GM18951 (cell line): ENCODE data around the gene PCDHA9.
"Not testable (repeated sequence)": the region's sequence is repeated elsewhere in the genome, so short reads cannot be mapped to it uniquely, and the experiment has no call there.

Experiments used
- POLR2A ChIP-seq: IDR thresholded peaks from 4 replicates; pipeline ENCODE4 v1.6.1; 2011; ENCODE audit warnings: mild to moderate bottlenecking; ENCODE audit not compliant: insufficient read length, insufficient read depth; ENCODE audit errors: extremely low read depth
- in situ Hi-C: fragments of 300-500 bp; cut with MboI; formaldehyde crosslinking; loops from one replicate; pipeline ENCODE4 v1.12.0; 2022; ENCODE audit warnings: low sequenced_read_pairs, mixed read lengths, inconsistent platforms; ENCODE audit not compliant: unreplicated experiment

The PCDHA9 gene

DNA sequence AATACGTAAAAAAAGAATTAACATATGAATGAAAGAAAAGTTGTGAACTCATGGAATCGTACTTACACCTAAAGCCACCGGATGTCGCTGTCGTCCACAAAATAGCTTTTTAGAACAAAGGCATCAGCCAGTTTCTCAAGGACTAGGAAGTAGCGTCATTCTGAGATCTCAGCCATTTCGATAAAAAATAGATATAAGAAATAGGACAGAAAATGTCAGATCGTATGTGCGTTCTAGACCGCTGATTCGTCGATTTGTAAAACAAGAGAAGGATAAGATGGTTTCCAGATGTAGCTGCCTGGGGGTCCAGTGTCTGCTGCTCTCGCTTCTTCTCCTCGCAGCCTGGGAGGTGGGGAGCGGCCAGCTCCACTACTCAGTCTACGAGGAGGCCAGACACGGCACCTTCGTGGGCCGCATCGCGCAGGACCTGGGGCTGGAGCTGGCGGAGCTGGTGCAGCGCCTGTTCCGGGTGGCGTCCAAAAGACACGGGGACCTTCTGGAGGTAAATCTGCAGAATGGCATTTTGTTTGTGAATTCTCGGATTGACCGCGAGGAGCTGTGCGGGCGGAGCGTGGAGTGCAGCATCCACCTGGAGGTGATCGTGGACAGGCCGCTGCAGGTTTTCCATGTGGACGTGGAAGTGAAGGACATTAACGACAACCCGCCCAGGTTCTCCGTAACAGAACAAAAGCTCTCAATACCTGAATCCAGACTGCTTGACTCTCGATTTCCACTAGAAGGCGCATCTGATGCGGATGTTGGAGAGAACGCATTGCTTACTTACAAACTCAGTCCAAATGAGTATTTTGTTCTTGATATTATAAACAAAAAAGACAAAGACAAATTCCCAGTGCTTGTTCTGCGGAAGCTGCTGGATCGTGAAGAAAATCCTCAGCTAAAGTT lies 7.8 kb downstream of the PCDHA9 start, which contains the start of gene PCDHA10:
Gene PCDHA10 (plus strand): TSS at position 126 of the 903 bp plus-strand sequence. CDS start 152 bp downstream, at position 278.
- no peak for TF ChIP-seq POLR2A

DNA sequence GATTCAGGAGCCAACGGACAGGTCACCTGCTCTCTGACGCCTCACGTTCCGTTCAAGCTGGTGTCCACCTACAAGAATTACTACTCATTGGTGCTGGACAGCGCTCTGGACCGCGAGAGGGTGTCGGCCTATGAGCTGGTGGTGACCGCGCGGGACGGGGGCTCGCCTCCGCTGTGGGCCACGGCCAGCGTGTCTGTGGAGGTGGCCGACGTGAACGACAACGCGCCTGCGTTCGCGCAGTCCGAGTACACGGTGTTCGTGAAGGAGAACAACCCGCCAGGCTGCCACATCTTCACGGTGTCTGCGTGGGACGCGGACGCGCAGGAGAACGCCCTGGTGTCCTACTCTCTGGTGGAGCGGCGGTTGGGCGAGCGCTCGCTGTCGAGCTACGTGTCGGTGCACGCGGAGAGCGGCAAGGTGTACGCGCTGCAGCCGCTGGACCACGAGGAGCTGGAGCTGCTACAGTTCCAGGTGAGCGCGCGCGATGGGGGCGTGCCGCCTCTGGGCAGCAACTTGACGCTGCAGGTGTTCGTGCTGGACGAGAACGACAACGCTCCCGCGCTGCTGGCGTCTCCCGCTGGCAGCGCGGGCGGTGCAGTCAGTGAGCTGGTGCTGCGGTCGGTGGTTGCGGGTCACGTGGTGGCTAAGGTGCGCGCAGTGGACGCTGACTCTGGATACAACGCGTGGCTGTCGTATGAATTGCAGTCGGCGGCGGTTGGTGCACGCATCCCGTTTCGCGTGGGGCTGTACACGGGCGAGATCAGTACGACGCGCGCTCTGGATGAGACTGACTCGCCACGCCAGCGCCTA lies 9.2 kb downstream of the PCDHA9 start:
- in situ Hi-C loops = no loop called here
- no peak for TF ChIP-seq POLR2A

More for the DNA sequence above, 7.8 kb downstream of the PCDHA9 start, which contains the start of gene PCDHA10:
- in situ Hi-C loops = no loop called here

DNA sequence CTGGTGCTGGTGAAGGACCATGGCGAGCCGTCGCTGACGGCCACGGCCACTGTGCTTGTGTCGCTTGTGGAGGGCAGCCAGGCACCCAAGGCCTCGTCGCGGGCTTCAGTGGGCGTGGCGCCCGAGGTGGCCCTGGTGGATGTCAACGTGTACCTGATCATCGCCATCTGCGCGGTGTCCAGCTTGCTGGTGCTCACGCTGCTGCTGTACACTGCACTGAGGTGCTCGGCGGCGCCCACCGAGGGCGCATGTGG lies 9.7 kb downstream of the PCDHA9 start:
- in situ Hi-C loops = no loop called here
- TF ChIP-seq POLR2A = no peak

DNA sequence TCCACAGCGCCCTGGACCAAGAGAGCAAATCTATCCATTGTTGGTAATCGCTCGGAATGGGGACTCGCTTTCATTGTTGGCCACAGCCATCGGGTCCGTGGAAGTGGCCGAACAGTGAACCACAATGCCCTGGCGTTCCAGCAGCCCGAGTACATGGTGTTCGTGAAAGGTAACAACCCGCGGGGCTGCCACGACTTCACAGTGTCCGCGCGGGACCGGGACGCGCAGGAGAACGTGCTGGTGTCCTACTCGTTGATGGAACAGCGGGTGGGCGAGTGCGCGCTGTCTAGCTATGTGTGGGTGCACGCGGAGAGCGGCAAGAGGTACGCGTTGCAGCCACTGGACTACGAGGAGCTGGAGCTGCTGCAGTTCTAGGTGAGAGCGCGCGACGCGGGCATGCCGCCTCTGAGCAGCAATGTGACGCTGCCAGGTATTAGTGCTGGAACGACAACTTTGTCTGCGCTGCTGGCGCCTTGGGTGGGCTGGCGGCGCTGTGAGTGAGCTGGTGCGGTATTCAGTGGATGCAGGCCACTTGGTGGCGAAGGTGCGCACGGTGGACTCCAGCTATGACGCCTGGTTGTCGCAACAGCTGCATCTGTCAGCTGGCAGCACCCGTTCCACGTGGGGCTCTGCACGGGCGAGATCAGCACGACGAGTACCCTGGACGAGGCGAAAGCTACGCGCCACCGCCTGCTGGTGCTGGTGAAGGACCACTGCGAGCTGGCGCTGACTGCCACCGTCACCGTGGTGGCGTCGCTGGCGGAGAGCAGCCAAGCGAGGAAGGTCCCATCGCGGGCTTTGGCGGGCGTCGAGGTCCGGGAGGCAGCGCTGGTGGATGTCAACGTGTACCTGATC lies 14.5 kb downstream of the PCDHA9 start:
- in situ Hi-C loops = no loop called here
- TF ChIP-seq POLR2A = no peak

DNA sequence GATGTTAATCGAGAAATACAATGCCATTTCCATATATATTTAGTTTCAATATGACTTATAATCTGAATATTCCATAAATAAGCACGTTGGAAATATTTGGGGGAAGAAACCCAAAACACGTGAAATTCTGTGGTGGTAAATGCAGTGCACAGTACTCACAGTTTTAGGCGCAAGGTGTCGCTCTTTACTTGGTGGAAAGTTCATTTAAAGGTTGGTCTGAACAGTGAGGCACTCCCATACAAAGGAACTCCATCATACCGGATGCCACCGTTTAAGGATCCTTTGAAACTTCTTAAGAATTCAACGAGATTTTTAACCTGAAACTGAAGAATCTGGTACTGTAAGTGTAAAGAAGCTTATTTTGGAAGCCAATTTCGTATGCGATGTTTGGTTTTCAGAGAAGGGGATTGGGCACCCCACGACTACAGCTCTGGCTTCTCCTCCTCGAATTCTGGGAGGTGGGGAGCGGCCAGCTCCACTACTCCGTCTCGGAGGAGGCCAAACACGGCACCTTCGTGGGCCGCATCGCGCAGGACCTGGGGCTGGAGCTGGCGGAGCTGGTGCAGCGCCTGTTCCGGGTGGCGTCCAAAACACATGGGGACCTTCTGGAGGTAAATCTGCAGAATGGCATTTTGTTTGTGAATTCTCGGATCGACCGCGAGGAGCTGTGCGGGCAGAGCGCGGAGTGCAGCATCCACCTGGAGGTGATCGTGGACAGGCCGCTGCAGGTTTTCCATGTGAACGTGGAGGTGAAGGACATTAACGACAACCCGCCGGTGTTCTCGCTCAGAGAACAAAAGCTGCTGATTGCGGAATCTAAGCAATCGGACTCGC lies 20.8 kb downstream of the PCDHA9 start, which contains the start of gene PCDHA11:
Gene PCDHA11 (plus strand): TSS at position 237 of the 834 bp plus-strand sequence. CDS start 147 bp downstream, at position 384.
- in situ Hi-C loops = no loop called here
- no peak for TF ChIP-seq POLR2A

DNA sequence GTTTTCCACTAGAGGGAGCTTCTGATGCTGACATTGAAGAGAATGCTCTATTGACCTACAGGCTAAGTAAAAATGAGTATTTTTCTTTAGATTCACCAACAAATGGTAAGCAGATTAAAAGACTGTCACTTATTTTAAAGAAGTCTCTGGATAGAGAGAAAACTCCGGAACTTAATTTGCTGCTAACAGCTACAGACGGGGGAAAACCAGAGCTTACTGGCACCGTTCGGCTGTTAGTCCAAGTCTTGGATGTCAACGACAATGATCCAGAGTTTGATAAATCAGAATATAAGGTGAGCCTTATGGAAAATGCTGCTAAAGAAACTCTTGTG lies 21.3 kb downstream of the PCDHA9 start:
- no peak for TF ChIP-seq POLR2A
- in situ Hi-C loops = no loop called here

DNA sequence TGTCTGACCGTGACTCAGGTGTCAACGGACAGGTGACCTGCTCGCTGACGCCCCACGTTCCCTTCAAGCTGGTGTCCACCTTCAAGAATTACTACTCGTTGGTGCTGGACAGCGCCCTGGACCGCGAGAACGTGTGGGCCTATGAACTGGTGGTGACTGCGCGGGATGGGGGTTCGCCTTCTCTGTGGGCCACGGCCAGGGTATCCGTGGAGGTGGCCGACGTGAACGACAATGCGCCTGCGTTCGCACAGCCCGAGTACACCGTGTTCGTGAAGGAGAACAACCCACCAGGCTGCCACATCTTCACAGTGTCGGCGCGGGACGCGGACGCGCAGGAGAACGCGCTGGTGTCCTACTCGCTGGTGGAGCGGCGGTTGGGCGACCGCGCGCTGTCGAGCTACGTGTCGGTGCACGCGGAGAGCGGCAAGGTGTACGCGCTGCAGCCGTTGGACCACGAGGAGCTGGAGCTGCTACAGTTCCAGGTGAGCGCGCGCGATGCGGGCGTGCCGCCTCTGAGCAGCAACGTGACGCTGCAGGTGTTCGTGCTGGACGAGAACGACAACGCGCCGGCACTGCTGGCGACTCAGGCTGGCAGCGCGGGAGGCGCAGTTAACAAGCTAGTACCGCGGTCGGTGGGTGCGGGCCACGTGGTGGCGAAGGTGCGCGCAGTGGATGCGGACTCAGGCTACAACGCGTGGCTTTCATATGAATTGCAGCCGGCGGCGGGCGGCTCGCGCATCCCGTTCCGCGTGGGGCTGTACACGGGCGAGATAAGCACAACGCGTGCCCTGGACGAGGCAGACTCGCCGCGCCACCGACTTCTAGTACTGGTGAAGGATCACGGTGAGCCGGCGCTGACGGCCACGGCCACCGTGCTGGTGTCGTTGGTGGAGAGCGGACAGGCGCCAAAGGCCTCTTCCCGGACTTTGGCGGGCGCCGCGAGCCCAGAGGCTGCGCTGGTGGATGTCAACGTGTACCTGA lies 22.3 kb downstream of the PCDHA9 start:
- in situ Hi-C loops = no loop called here
- TF ChIP-seq POLR2A = no peak

DNA sequence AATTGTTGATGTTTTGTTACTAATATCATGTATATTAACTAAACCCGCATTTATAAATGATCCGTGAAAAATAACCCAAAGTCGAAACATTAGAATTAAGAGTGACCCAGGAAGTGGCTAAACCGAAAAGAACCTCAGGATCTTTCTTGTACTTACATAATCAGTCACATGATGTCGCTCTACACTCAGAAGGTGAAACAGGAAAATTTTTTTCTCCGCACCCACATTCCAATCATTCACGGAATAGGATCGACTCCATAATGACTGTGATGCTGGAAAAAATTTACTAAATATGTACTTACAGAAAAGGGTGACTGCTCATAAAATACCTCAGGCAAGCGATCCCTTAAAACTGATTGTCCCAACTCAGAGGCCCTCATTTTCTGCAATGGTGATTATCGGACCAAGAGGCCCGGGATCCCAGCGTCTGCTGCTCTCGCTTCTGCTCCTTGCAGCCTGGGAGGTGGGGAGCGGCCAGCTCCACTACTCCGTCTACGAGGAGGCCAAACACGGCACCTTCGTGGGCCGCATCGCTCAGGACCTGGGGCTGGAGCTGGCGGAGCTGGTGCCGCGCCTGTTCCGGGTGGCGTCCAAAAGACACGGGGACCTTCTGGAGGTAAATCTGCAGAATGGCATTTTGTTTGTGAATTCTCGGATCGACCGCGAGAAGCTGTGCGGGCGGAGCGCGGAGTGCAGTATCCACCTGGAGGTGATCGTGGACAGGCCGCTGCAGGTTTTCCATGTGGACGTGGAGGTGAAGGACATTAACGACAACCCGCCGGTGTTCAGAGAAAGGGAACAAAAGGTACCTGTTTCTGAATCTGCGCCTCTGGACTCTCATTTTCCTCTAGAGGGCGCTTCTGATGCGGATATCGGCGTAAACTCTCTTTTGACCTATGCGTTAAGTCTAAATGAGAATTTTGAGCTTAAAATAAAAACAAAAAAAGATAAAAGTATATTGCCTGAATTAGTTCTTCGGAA lies 27.2 kb downstream of the PCDHA9 start, which contains the start of gene PCDHA12:
Gene PCDHA12 (plus strand): TSS at position 224 of the 981 bp plus-strand sequence. CDS start 165 bp downstream, at position 389.
- in situ Hi-C loops = no loop called here
- TF ChIP-seq POLR2A = no peak

DNA sequence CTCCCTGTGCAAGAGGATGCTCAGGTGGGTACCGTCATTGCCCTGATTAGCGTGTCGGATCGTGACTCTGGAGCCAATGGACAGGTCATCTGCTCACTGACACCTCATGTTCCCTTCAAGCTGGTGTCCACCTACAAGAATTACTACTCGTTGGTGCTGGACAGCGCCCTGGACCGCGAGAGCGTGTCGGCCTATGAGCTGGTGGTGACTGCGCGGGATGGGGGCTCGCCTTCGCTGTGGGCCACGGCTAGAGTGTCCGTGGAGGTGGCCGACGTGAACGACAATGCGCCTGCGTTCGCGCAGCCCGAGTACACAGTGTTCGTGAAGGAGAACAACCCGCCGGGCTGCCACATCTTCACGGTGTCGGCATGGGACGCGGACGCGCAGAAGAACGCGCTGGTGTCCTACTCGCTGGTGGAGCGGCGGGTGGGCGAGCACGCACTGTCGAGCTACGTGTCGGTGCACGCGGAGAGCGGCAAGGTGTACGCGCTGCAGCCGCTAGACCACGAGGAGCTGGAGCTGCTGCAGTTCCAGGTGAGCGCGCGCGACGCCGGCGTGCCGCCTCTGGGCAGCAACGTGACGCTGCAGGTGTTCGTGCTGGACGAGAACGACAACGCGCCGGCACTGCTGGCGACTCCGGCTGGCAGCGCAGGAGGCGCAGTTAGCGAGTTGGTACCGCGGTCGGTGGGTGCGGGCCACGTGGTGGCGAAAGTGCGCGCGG lies 28.5 kb downstream of the PCDHA9 start:
- in situ Hi-C loops = not testable (repeated sequence)

DNA sequence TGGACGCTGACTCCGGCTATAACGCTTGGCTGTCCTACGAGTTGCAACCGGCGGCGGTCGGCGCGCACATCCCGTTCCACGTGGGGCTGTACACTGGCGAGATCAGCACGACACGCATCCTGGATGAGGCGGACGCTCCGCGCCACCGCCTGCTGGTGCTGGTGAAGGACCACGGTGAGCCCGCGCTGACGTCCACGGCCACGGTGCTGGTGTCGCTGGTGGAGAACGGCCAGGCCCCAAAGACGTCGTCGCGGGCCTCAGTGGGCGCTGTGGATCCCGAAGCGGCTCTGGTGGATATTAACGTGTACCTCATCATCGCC lies 29.0 kb downstream of the PCDHA9 start:
- in situ Hi-C loops = no loop called here
- TF ChIP-seq POLR2A = no peak
